AG10803 (cell line): ENCODE measurements around the gene TTC7B.

Experiments used
- DNase-seq: peaks from one replicate; pipeline ENCODE4 v3.0.0; 2010; ENCODE audit warnings: low read depth
- H3K4me3 ChIP-seq: 2 replicates; pipeline ENCODE4 v1.5.1; 2011; ENCODE audit warnings: mild to moderate bottlenecking, low read length, control low read depth
- CTCF ChIP-seq: conservative IDR thresholded peaks from 2 replicates; pipeline ENCODE4 v1.5.1; 2011; ENCODE audit warnings: mild to moderate bottlenecking, low read length, control low read depth, inconsistent platforms

TTC7B gene

GRCh38 chr14:90545382-90545781, 270.8 kb downstream of the TTC7B start:
- no peak for TF ChIP-seq CTCF
- H3K4me3 ChIP-seq: no peak overlapping the region
- no peak for DNase-seq

GRCh38 chr14:90544971-90545370, 271.3 kb downstream of the TTC7B start:
- TF ChIP-seq CTCF: no peak
- DNase-seq: no peak

GRCh38 chr14:90544566-90544965, 271.7 kb downstream of the TTC7B start:
- TF ChIP-seq CTCF: no peak
- DNase-seq: no peak
- H3K4me3 ChIP-seq: no peak overlapping the region

More at GRCh38 chr14:90544971-90545370, 271.3 kb downstream of the TTC7B start:
- no peak overlapping the region for H3K4me3 ChIP-seq

GRCh38 chr14:90543876-90544275, 272.4 kb downstream of the TTC7B start:
- no peak overlapping the region for H3K4me3 ChIP-seq
- no peak for TF ChIP-seq CTCF
- DNase-seq: no peak

- no peak for DNase-seq
- no peak for TF ChIP-seq CTCF
- no peak overlapping the region for H3K4me3 ChIP-seq
These were observed 275.1 kb downstream of the TTC7B start for GRCh38 chr14:90541076-90541634.

GRCh38 chr14:90540437-90540836, 275.8 kb downstream of the TTC7B start:
- no peak for TF ChIP-seq CTCF
- DNase-seq: no peak

GRCh38 chr14:90539996-90540395, 276.2 kb downstream of the TTC7B start:
- DNase-seq: no peak
- no peak for TF ChIP-seq CTCF

More at GRCh38 chr14:90540437-90540836, 275.8 kb downstream of the TTC7B start:
- no peak overlapping the region for H3K4me3 ChIP-seq

More at GRCh38 chr14:90539996-90540395, 276.2 kb downstream of the TTC7B start:
- no peak overlapping the region for H3K4me3 ChIP-seq
